HG02943 (cell line): ENCODE measurements around the gene CCDC160.
"Not testable (repeated sequence)": the region's sequence is repeated elsewhere in the genome, so short reads cannot be mapped to it uniquely, and the experiment has no call there.

Experiments used
- ATAC-seq: cut with Tn5 transposase; IDR thresholded peaks from one replicate; pipeline ENCODE4 v1.9.1; 2021; ENCODE audit warnings: mild to moderate bottlenecking, low read depth, moderate library complexity; ENCODE audit not compliant: unreplicated experiment

CCDC160 gene

DNA sequence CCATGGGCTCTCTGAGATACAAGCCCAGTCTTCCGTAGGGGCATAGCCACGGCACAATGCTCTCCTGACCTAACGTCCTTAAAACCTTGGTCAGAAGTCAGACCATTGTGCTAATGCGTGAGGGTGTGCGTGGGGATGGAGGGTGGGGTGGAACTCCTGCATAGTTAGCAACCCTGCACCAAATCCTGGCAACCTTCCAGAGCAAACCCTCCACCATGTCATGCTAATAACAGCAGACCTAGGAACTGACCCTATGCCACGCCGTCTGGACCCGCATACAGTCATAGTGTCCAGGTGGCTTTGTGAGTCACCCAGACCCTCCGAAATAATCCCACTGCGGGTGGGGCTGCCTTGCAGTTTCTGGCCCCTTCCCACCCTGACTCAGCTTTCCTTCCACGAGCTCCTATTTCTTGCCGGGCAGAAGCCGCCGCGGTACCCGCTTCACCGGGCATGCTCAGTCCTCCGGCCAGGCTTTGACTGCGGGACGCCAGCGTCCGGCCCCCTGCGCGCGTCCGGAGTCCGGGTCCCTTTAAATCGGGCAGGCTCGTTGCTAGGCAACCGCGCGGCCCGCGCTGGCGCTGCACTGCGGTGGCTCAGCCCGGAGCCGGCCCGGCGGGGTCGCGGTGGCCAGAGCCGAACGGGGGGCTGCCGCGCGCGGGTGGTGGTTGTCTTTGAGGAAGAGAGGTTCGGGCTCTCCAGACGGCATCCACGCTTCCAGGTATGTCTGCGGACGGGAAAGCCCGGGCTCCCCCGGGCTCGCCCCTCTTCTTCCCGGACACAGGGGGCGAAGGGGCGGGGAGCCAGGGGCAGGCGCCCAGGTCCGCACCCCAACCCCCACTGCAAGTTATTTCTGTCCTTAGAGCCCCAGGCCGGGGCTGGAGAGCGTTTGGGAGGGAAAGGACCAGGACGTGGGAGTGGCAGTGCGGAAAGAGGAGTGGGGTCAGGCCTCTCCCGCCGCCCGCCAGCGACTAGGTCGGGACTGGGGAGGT, at the start of gene CCDC160:
CCDC160 (plus strand) TSS at position 557 of the 989 bp plus-strand sequence. CDS start 7,619 bp downstream, outside the sequence.
- ATAC-seq = no peak

GRCh38 chrX:134191281-134191680, 45.7 kb upstream of the CCDC160 start:
- no peak for ATAC-seq

DNA sequence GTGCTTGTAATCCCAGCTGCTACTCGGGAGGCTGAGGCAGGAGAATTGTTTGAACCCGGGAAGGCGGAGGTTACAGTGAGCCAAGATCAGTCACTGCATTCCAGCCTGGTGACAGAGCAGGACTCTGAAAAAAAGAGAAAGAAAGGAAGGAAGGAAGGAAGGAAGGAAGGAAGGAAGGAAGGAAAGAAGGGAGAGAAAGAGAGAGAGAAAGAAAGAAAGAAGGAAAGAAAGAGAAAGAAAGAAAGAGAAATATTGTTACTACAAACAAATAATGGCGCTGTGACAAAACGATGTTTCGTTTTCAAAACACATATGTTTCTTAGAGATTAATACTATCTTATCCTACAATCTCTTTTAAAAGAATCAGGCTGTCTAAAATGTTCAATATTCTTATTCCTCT, 42.1 kb upstream of the CCDC160 start:
- ATAC-seq = no peak

- no peak for ATAC-seq
These were observed 34.4 kb upstream of the CCDC160 start for GRCh38 chrX:134202561-134202960.

GRCh38 chrX:134206221-134206620, 30.8 kb upstream of the CCDC160 start:
- no peak for ATAC-seq

GRCh38 chrX:134210465-134210864, 26.5 kb upstream of the CCDC160 start:
- ATAC-seq = no peak

DNA sequence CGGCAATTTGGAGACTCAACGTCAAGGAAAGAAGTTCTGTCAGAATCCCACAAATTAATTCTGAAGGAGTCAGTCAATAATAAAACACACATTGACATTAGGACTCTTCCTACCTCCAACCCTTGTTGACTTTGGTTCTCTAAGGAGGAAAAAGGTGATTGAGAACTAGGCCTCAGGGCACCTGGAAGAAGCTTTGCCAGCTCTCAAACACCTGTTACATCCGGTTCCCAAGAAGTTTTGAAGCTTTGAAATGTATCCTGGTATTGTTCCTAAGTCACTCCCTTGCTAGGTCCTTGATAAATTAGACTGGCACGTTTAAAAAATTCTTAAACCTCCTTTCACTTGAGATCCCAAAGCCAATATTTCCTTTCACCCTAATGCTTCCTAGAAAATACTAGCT, 1.7 kb upstream of the CCDC160 start:
- no peak for ATAC-seq

- ATAC-seq = not testable (repeated sequence)
These were observed 1.2 kb downstream of the CCDC160 start for GRCh38 chrX:134238144-134238543.

- ATAC-seq = no peak
These were observed 2.0 kb downstream of the CCDC160 start for GRCh38 chrX:134239016-134239415.

DNA sequence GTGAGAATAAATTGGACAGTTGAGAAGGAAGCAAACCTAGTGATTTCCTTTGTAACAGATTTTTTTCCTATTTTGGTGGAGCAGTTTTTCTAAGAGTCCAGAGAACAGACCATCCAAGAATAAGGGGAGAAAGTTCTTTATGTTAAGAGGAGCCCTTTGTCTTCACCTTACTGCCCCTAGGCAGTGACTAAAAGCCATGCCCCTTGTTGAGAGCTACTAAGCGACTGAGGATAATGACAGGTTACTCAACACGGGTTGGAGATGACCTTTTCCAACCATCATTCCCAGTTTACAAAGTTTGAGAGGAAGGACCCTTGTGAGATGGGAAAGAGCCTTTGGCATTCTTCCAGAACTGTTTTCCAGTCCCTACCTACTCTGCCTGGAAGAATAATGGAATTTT, 3.2 kb downstream of the CCDC160 start:
- no peak for ATAC-seq

GRCh38 chrX:134241960-134242619, 5.1 kb downstream of the CCDC160 start:
- no peak for ATAC-seq

DNA sequence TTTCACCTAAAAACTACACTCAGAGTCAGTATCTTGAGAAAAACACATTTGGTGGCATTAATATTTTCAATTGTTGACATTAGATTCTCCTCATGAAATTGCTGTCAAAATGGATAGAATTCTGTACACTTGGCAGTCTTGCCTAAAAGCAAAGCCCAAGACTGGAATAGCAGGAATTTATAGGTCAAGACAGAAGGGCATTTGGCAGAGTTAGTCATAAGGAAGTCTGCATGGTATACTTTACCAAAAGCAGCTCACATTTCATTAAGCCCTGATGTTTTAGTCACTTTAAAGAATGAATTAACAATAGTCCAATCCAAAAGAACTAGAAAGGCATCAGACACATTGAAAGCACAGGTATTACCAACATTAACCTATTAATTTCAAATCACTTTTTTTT, 7.1 kb downstream of the CCDC160 start:
- ATAC-seq = no peak

GRCh38 chrX:134246282-134246681, 9.3 kb downstream of the CCDC160 start:
- no peak for ATAC-seq

DNA sequence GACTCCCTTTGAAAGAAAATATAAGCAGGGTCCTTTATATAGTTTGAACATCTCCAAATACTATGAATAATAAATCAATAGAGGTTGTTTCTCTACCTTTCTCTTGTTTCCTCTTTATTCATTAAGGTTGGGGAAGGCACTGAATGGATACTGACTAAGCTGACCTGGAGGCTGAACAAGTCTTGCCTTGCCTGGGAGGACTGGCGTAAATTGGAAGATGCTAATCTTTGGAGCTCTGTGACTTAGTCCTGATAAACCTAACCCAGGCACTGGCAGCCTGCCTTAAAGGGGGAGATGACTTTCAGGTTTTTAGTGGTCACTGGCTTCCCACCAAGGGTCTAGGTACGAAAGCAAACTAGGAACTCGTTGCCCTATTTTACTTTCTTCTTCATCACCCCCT, 10.5 kb downstream of the CCDC160 start:
- no peak for ATAC-seq

- no peak for ATAC-seq
These were observed 12.3 kb downstream of the CCDC160 start for GRCh38 chrX:134249241-134249640.

- ATAC-seq = no peak
These were observed 14.3 kb downstream of the CCDC160 start for GRCh38 chrX:134251241-134251640.

DNA sequence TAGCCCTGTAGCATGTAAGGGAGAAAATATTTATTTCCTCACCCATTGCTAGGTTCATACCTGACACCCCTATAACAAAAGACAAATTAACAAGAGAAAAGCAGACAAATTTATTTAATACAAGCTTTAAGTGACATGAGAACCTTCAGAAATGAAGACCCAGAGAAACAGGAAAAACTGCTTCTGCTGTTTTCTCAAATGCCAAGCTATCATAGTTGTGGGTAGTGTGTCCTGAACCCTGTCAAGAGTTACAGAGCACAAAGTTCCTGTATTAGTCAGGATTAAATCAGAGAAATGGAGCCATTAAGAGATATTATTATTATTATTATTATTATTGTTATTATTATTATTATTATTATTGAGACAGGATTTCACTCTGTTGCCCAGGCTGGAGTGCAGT, 17.5 kb downstream of the CCDC160 start:
- no peak for ATAC-seq

DNA sequence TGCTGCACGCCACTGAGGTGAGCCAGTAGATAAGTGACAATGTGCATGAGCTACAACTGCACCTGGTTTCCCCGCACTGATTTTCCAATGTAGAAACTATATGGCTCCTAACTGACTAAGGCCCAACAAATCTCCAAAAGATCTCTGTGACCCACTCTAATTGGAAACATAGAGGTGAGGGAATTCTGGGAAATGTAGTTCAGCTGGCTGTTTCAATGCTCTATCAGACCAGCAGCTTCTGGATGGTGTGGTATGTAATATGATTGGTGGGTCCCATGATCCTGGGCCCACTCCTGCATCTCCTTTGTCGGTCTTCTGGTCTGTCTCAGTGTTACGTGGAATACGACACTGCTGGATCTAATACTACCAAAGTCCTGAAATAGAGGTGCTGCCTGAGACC, 18.6 kb downstream of the CCDC160 start:
- no peak for ATAC-seq

DNA sequence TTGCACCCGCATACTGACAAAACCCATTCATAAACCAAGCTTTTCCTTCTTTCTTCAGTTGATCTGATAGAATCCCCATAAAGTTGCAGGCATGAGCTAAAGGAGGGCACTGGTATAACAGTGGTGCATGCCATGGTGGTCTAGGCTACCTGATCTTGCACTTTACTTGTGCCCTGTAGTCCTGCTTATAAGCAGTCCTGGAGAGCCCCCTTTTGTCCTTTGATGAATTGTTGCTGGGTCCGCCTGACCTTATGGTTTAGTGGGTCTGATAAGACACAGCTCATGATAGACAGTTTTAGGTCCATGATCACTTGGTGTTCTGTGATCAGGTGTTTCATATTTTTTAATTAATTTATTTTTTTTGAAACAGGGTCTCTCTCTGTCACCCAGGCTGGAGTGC, 19.7 kb downstream of the CCDC160 start:
- ATAC-seq = no peak

DNA sequence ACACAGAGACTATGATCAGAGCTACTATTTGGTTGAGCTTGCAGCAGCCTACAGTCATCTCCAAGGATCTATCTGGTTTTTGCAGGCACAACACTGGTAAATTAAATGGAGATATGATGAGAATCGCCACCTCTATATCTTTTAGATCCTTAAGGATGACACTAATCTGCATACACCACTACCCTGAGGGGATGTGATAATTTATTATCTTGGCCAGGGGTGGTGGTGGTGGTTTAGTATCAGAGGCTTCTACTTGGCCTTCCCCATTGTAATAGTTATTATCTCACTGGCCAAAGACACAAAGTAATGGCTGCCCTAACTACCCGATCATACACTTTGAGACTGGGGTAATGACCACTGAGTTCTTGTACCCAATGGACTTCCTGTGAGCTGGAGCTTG, 21.2 kb downstream of the CCDC160 start:
- ATAC-seq = no peak

- not testable (repeated sequence) for ATAC-seq
These were observed 49.0 kb downstream of the CCDC160 start for GRCh38 chrX:134285934-134286333.

GRCh38 chrX:134287346-134287745, 50.4 kb downstream of the CCDC160 start:
- no peak for ATAC-seq
